ENCODE results near the gene MLLT3.

DNA sequence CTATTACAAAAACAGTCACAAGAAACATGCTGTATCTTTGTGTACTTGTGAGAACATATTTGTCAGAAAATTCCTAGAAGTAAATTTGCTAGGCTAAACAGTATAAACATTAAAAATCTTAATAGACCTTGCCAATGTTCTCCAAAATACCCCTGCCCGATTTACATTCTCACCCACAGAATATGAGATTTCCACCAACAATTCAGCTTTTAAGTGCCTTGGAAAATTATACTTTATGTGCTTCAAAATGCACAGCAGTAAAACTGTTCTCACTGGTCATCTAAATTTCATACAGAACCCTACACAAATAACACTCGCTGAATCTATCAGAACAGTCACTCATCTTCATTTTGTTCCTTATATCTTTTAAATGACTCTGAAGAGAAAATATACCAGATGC, 5.5 kb downstream of the MLLT3 start:
- TF ChIP-seq EZH2 (IDR thresholded peaks at IDR 0.05; ENCODE audit: low read depth): no peak
- no peak for TF ChIP-seq CTCF (conservative IDR thresholded peaks at IDR 0.05)
